Spleen (tissue), 11 donors: ENCODE data around the gene MYLK. TPM values are rescaled to one million over a fixed set of nuclear protein-coding genes. Genes with fewer than 3 reads are reported as not detected.

ENCODE experiments used
- DNase-seq: peaks from one replicate; pipeline ENCODE4 v3.0.0-alpha.2; 2020
- H3K27ac ChIP-seq, 8 donors: fragments of 200-600 bp; sonication (generic) in 7 of 8; 1 replicate in 4 of 8; 2 replicates in 4 of 8; pipeline versions ENCODE4 v1.5.0 to v1.8.0; 2016 to 2021; ENCODE audit warnings: inconsistent platforms in 4 of 8, mild to moderate bottlenecking in 4 of 8, moderate library complexity in 1 of 8
- H3K27me3 ChIP-seq, 7 donors: fragments of 200-600 bp; sonication (generic) in 6 of 7; replicated peaks in 1 of 7; 1 replicate in 4 of 7; 2 replicates in 3 of 7; pipeline versions ENCODE4 v1.5.0 to v1.8.0; 2016 to 2021; ENCODE audit warnings: inconsistent platforms in 3 of 7, mild to moderate bottlenecking in 1 of 7
- H3K36me3 ChIP-seq, 6 donors: fragments of 200-600 bp; sonication (generic) in 5 of 6; 1 replicate in 4 of 6; 2 replicates in 2 of 6; pipeline versions ENCODE4 v1.5.0 to v1.8.0; 2016 to 2021; ENCODE audit warnings: inconsistent platforms in 2 of 6
- H3K4me1 ChIP-seq, 6 donors: fragments of 200-600 bp; sonication (generic) in 5 of 6; 1 replicate in 3 of 6; 2 replicates in 3 of 6; pipeline versions ENCODE4 v1.5.0 to v1.8.0; 2016 to 2021; ENCODE audit warnings: inconsistent platforms in 3 of 6
- H3K4me3 ChIP-seq, 8 donors: fragments of 200-600 bp; sonication (generic) in 7 of 8; 1 replicate in 4 of 8; 2 replicates in 4 of 8; pipeline versions ENCODE4 v1.5.0 to v1.8.0; 2016 to 2021; ENCODE audit warnings: inconsistent platforms in 4 of 8, mild to moderate bottlenecking in 4 of 8, moderate library complexity in 2 of 8
- H3K9me3 ChIP-seq, 8 donors: fragments of 200-600 bp; sonication (generic) in 7 of 8; 1 replicate in 4 of 8; 2 replicates in 4 of 8; pipeline versions ENCODE4 v1.5.0 to v1.8.0; 2016 to 2021; ENCODE audit warnings: inconsistent platforms in 4 of 8
- POLR2A ChIP-seq, 3 donors: fragments of 450-650 bp; IDR thresholded peaks; one replicate each; pipeline ENCODE4 v1.5.1; 2017; ENCODE audit warnings: antibody characterized with exemption in 3 of 3, mild to moderate bottlenecking in 1 of 3
- POLR2AphosphoS5 ChIP-seq, 3 donors: sonication (generic); formaldehyde crosslinking; IDR thresholded peaks; one replicate each; pipeline ENCODE4 v1.5.1; 2017; ENCODE audit warnings: antibody characterized with exemption in 3 of 3
- WGBS, 5 donors: extraction: QIAGEN DNeasy Blood & Tissue Kit in 3 of 5; methylation state at CpG; one replicate each; pipeline versions ENCODE4 v1.1.5 to v1.1.7; 2013 to 2018; 5-methylcytosine and 5-hydroxymethylcytosine counted together
- intact Hi-C: fragments of 100-400 bp; cut with DNase I; formaldehyde crosslinking; loops from one replicate; pipeline ENCODE4 v1.15.0; 2023; ENCODE audit warnings: low total_unique reads
- polyA plus RNA-seq, 3 donors: library from polyadenylated mRNA; stranded (reverse); fragments of 200-250 nt; gene quantifications; one replicate each; pipeline ENCODE4 v1.2.1, GENCODE V29; 2013
- total RNA-seq, 7 donors: library from RNA; depleted of rRNA in 3 of 7; stranded (reverse); fragments of >200 nt in 3 of 7; fragmentation: NEBNext Ultra II Directional in 4 of 7; extraction: Animal tissue kit (Norgen Biotek cat#: 25700) in 4 of 7; gene quantifications; one replicate each; pipeline versions ENCODE4 v1.1.0 to v1.2.1, GENCODE V29; 2016 to 2021
- TF ChIP-seq, protein P1 (sequence below), 11 experiments: fragments of 200-600 bp in 7 of 11; fragments of 450-650 bp in 4 of 11; sonication (generic) in 4 of 11; IDR thresholded peaks in 8 of 11; conservative IDR thresholded peaks in 3 of 11; 1 replicate in 7 of 11; 2 replicates in 4 of 11; pipeline versions ENCODE4 v1.4.0 to v1.8.0; 2016 to 2021; ENCODE audit warnings: antibody characterized with exemption in 11 of 11, inconsistent platforms in 4 of 11, mild to moderate bottlenecking in 1 of 11
- donor health status: healthy with polysubstance abuse.
- donor health status: DM: no; HTN: no; CAD: no; lungs with moderate emphysema.
- donor health status: DM: no; HTN: no; CAD: no.
- donor health status: Bipolar disorder and iron deficiency.
- donor health status: healthy.
- donor health status: DM: no; HTN: no; CAD: no.
- donor health status: DM: yes; HTN: yes; CAD: no.

The MYLK gene
- total and polyA plus RNA-seq, 10 donors: 11.1 to 343 (median 154) TPM

- no peaks in the 10 kb centered on the region for H3K27me3 ChIP-seq
- no peak for DNase-seq
- no peaks in the 10 kb centered on the region for H3K4me1 ChIP-seq
- 92 to 98% (median 95%) methylated on average over 3 of the region's 3 CpGs for WGBS, 5 donors
- peaks cover 0 to 32% (median 3%) of the 10 kb centered on the region in 6 donors for H3K36me3 ChIP-seq
- TF ChIP-seq, protein P1, sequence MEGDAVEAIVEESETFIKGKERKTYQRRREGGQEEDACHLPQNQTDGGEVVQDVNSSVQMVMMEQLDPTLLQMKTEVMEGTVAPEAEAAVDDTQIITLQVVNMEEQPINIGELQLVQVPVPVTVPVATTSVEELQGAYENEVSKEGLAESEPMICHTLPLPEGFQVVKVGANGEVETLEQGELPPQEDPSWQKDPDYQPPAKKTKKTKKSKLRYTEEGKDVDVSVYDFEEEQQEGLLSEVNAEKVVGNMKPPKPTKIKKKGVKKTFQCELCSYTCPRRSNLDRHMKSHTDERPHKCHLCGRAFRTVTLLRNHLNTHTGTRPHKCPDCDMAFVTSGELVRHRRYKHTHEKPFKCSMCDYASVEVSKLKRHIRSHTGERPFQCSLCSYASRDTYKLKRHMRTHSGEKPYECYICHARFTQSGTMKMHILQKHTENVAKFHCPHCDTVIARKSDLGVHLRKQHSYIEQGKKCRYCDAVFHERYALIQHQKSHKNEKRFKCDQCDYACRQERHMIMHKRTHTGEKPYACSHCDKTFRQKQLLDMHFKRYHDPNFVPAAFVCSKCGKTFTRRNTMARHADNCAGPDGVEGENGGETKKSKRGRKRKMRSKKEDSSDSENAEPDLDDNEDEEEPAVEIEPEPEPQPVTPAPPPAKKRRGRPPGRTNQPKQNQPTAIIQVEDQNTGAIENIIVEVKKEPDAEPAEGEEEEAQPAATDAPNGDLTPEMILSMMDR (IDR thresholded peaks at IDR 0.05 in 8 of 11, conservative IDR thresholded peaks at IDR 0.05 in 3 of 11): no peak
- TF ChIP-seq POLR2A (IDR thresholded peaks at IDR 0.05) (no peak), POLR2AphosphoS5 (IDR thresholded peaks at IDR 0.05) (no peak)
- no peak overlapping the region for H3K4me3 ChIP-seq
- intact Hi-C loops: no loop called here
- H3K9me3 ChIP-seq: peaks cover 3 to 34% (median 28%) of the 10 kb centered on the region in 8 donors
- H3K27ac ChIP-seq: no peak overlapping the region
Observed at GRCh38 chr3:123593381-123593780, 290.8 kb downstream of the MYLK start.

- Histone ChIP-seq H3K4me3 (no peak overlapping the region), H3K4me1 (peaks cover 0 to 15% (median 8%) of the 10 kb centered on the region in 6 donors), H3K27ac (no peak overlapping the region), H3K9me3 (peaks cover 3 to 34% (median 28%) of the 10 kb centered on the region in 8 donors), H3K36me3 (peaks cover 0 to 32% (median 3%) of the 10 kb centered on the region in 6 donors), H3K27me3 (no peaks in the 10 kb centered on the region)
- WGBS, 5 donors: 82 to 98% (median 94%) methylated on average over 3 of the region's 3 CpGs
- no peak for DNase-seq
- TF ChIP-seq POLR2AphosphoS5 (IDR thresholded peaks at IDR 0.05): no peak
- no peak for TF ChIP-seq POLR2A (IDR thresholded peaks at IDR 0.05)
- TF ChIP-seq, protein P1 (IDR thresholded peaks at IDR 0.05 in 8 of 11, conservative IDR thresholded peaks at IDR 0.05 in 3 of 11): no peak
- intact Hi-C loops: no loop called here
Observed at GRCh38 chr3:123590685-123591450, 293.3 kb downstream of the MYLK start.

- intact Hi-C loops: no loop called here
- Histone ChIP-seq H3K4me1 (peaks cover 0 to 40% (median 28%) of the 10 kb centered on the region in 6 donors), H3K9me3 (peaks cover 3 to 33% (median 28%) of the 10 kb centered on the region in 8 donors), H3K36me3 (peaks cover 0 to 32% (median 3%) of the 10 kb centered on the region in 6 donors), H3K27me3 (no peaks in the 10 kb centered on the region), H3K27ac (no peak overlapping the region), H3K4me3 (no peak overlapping the region)
- DNase-seq: no peak
- TF ChIP-seq POLR2AphosphoS5 (IDR thresholded peaks at IDR 0.05): no peak
- TF ChIP-seq, protein P1 (IDR thresholded peaks at IDR 0.05 in 8 of 11, conservative IDR thresholded peaks at IDR 0.05 in 3 of 11): no peak
- TF ChIP-seq POLR2A (IDR thresholded peaks at IDR 0.05): no peak
- WGBS, 5 donors: 68 to 97% (median 92%) methylated on average over 2 of the region's 2 CpGs
Observed at GRCh38 chr3:123587401-123587800, 296.7 kb downstream of the MYLK start.

- intact Hi-C loops: no loop called here
- Histone ChIP-seq H3K4me3 (no peak overlapping the region), H3K9me3 (peaks cover 3 to 30% (median 27%) of the 10 kb centered on the region in 8 donors), H3K36me3 (peaks cover 0 to 28% (median 3%) of the 10 kb centered on the region in 6 donors), H3K4me1 (peaks cover 0 to 44% (median 31%) of the 10 kb centered on the region in 6 donors), H3K27ac (no peak overlapping the region), H3K27me3 (no peaks in the 10 kb centered on the region)
- no peak for TF ChIP-seq POLR2AphosphoS5 (IDR thresholded peaks at IDR 0.05)
- no peak for TF ChIP-seq POLR2A (IDR thresholded peaks at IDR 0.05)
- TF ChIP-seq, protein P1 (IDR thresholded peaks at IDR 0.05 in 8 of 11, conservative IDR thresholded peaks at IDR 0.05 in 3 of 11): no peak
- DNase-seq: no peak
- WGBS, 5 donors: 83 to 91% (median 90%) methylated on average over 2 of the region's 2 CpGs
Observed at GRCh38 chr3:123586968-123587367, 297.2 kb downstream of the MYLK start.
